ENCODE measurements around the gene RFNG.

Gene RFNG, protein sequence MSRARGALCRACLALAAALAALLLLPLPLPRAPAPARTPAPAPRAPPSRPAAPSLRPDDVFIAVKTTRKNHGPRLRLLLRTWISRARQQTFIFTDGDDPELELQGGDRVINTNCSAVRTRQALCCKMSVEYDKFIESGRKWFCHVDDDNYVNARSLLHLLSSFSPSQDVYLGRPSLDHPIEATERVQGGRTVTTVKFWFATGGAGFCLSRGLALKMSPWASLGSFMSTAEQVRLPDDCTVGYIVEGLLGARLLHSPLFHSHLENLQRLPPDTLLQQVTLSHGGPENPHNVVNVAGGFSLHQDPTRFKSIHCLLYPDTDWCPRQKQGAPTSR

GRCh38 chr17:82051776-82052637, at the start of gene RFNG, which contains the start of gene GPS1:
TSS of gene RFNG (minus strand) at chr17:82051811. CDS start at chr17:82051766, 45 bp downstream.
TSS of gene GPS1 (plus strand) at chr17:82051898. CDS start at chr17:82051932, 34 bp downstream.
- DNase-seq (ENCODE audit: low read depth in 2 of 2): peak; percentile 82

DNA sequence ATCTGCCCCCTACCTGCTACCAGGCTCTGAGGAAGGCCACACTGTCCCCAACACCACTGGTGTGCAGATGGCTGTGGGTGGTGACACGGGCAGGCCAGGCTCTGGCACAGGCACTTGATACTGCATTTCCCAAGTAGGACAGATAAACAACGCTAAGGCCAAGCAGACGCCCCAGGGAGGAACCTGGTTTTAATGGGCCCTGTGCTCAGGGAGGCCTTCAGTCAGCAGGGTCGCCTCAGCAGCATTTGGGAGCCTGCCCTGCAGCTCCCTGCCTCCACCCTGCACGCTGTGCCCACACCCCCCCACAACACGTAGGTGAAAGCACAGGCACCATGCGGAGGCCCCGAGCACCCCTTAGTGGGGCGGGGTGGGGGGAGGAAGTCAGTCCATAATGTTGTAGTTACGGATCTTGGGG, 49.7 kb upstream of the RFNG start:
- DNase-seq (ENCODE audit: low read depth in 2 of 2): no peak

DNA sequence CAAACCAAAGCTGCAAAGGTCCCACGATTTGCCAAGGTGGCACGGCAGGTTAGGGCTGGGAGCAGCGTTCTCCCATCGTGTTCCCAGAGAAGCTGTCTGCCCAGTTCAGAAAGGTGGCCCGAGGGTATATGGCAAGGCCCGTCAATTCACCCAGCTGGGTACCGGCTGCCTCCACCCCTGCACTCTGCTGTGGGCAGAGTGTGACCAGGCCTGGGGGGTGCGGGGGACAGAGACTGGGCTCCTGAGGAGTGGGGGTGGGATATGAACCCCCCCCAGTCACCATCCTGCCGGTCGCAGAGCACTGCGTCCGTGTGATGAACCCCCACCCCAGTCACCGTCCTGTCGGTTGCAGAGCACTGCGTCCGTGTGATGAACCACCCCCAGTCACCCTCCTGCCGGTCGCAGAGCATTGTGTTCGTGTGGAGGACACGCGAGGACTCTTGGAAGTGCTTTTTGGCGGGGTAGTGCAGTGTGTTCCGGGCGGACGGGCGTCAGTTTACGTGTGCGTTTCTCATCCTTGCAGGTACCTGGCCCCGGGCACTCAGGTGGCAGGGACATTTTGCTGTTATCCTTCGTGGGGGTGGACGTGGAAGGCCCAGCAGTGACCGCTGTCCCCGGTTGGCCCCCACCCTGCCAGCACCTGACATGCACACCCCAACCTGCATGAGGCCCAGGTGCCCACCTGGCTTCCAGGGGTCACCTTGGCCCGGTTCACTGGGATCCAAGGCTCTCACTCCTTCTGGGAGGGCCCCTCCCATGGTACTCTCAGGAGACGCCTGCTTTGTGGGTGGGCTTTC, 49.1 kb upstream of the RFNG start:
- no peak for DNase-seq (ENCODE audit: low read depth in 2 of 2)

DNA sequence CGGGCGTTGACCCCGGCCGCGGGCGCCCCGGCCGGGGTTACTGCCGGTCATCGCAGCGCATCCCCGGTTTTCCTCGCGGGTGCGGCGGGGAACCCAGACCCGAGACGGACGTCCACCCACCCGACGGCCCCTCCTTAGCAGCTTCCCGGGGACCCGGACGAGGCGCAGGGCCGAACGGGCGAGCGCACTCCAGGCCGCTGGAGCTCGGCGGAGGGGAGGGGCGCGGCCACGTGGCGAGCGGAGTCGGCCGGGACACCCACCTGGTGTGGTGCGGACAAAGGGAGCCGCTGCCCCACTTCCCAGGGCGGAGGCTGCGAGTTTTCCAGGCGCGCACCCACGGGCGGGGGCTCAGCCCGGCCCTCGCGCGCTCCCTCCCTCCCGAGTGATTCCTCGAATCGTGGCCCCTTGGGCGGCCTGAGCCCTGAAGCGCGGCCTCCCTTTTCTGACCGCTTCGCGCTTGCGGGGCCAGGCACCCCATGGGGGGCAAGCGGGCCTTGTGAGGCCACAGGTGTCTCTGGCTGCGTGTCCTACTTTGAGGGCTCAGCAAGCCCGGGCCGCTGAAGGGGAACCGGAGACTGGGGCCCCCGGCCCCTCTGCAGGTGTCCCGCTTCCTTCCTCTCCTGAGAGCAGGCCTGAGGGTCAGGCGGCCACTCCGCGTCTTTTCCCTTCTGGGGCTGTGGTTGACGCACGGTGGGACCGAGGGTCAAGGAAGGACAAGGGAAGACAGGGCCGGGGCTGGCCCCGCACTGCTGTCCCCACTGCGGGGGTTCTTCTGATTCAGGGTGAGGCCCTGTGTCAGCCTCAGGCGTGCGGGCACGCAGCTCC, 47.5 kb upstream of the RFNG start:
- peak in 1 of 2 donors; percentile 26 for DNase-seq (ENCODE audit: low read depth in 2 of 2)

- peak; percentile 91 to 94 for DNase-seq (ENCODE audit: low read depth in 2 of 2)
Observed at GRCh38 chr17:82098169-82098938, 46.7 kb upstream of the RFNG start, which contains the start of gene FASN. TSS of gene FASN (minus strand) at chr17:82098236. CDS start at chr17:82096445, 1,791 bp downstream.

GRCh38 chr17:82097919-82098168, 46.2 kb upstream of the RFNG start:
- DNase-seq (ENCODE audit: low read depth in 2 of 2): no peak

DNA sequence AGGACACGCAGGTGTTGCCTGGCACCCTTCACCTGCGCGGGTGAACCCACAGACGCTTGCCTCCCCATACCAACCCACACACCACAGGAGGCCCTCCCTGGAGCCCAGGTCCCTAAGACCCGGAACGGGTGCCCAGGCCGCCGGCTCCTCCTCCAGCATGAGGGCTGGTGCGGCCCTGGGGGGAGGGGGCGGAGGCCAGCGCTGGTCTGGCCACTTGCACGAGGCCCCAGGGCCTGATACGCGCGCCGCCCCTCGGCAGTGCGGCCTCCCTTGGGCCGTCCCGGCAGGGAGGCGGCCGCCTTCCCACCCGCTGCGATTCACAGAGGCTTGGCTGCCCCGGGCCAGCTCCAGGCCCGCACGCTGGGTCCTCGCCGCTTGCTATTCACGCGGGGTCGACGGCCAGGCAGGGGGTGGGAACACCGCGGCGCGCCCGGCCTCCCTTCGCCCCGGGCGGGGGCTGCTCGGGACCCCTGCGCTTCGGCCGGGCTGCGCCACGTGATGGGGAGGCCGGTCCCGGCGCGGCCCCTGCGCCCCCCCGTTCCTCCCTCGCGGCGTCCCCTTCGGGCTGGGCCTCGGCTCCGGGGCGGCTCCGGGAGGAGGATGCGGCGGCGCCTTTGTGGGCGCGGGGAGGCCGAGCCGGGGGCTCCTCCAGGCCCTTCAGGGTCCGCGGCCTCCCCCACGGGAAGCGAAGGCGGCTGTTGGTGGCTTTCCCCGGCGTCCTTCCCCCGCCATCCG, 45.7 kb upstream of the RFNG start:
- no peak for DNase-seq (ENCODE audit: low read depth in 2 of 2)

DNA sequence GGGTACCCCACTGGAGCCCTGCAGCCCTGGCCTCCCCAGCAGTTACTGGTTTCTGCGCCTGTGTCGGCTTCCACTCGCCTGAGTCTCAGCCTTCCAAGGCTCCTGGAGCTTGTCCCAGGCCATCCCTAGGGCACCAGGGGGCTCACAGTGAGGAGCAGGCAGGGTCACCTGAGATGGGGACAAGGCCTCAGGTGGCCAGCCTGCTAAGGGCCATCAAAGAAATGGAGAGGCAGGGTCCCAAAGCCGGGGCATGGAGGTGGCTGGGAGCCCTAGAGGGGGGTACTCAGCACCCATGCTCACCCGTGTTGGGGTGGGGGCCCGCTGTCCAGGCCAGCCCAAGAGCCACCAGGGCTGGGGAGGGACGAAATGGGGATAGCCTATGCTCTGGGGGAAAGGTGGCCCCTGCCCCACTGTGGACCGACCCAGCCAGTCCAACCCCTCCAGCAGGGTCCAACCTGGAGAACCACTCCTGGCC, 45.1 kb upstream of the RFNG start:
- no peak for DNase-seq (ENCODE audit: low read depth in 2 of 2)

GRCh38 chr17:82095777-82096708, 44.4 kb upstream of the RFNG start:
- no peak for DNase-seq (ENCODE audit: low read depth in 2 of 2)

GRCh38 chr17:82094931-82095776, 43.5 kb upstream of the RFNG start:
- DNase-seq (ENCODE audit: low read depth in 2 of 2): no peak

DNA sequence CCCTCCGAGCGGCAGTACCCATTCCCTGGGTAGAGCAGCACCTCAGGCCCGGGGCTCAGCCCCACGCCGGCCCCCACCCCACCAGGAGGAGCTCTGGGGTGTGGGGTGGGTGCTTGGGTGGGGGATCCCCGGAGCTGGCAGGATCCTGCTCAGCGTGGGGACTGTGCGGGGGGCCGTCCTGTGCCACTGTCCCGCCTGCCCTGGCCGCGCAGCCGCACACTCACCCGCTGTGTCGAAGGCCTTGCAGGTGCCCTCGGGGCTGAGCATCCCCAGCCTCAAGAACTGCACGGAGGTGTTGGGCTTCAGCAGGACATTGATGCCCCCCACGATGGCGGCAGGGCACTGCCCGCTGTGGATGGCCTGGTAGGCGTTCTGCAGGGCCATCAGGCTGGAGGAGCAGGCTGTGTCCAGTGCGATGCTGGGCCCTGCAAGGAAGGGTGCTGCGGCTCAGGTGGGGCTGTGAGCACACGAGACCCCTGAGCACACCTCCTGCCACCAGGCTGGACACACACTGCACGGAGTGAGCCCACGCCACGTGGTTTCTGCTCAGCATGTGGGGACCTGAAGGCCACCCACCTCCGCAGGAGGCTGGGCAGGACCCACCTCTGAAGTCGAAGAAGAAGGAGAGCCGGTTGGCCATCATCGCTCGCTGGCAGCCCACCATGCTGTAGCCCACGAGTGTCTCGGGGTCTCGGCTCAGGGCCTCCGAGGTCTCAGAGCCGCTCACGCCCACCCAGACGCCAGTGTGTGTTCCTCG, 41.6 kb upstream of the RFNG start:
- no peak for DNase-seq (ENCODE audit: low read depth in 2 of 2)

DNA sequence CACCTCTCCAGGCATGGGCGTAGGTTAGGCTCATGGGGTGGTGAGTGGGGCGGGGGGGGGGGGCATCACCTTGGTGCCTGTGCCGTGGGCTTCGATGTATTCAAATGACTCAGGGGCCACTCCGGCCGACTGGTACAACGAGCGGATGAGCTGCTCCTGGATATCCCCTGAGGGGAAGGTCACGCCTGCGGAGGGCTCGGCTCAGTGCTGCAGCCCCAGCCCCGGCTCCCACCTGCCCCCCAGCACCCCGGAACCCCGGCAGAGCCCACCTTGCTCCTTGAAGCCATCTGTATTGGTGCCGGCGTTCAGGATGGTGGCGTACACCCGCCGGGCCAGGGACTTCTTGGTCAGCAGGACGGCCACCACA, 41.0 kb upstream of the RFNG start:
- no peak for DNase-seq (ENCODE audit: low read depth in 2 of 2)

DNA sequence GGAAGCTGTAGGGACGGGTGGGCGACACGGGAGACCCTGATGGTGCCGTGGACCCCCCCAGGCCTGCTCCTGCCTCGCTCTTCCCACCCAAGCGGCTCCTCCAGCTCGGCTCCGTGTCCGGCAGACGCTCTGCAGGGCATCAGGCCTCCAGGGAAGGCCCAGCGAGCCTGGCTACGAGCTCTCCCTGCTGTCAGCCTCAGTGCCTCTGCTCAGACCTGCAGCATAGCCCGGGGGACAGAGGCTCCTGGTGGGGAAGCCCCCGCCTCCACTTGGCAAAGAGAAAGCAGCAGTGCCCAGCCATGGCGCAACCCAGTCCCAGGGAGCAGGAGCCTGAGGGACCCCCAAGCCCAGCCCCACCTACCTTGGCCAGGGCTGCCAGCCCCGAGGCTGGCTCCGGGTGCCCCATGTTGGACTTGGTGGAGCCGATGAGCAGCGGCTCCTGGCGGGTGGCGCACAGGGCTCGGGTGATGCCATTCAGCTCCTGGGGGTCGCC, 40.5 kb upstream of the RFNG start:
- DNase-seq (ENCODE audit: low read depth in 2 of 2): no peak

- DNase-seq (ENCODE audit: low read depth in 2 of 2): no peak
Observed at GRCh38 chr17:82091264-82092066, 39.9 kb upstream of the RFNG start.

DNA sequence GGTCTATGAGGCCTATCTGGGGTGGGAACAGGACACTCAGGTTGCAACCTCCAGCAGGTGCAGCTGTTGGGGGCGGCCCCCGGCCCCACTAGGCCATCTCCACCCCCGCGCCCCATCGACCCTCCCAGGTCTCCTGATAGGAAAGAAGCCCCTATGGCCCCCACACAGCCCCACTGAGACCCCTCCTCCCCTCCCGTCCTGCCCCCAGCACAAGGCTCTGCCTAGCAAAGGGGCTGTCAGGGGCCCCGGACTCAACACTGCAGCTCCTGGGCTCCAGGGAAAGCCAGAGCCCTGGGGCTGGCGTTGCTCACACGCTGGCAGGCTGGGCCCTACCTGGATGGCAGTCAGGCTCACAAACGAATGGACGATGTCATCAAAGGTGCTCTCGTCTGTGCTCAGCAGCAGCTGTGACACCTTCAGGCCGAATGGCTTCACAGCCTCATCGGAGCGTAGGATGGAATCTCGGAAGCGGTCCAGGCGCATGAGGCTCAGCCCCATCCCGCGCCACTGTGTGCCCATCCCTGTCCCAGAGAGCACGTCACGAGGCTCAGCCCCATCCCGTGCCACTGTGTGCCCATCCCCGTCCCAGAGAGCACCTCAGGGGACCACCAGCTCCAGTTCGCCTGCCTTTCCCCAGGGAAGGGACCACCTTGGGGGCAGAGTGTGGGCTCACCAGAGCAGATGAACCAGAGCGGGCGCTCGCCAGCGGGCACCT, 39.1 kb upstream of the RFNG start:
- DNase-seq (ENCODE audit: low read depth in 2 of 2): no peak
